Stimulated activated CD4-positive, alpha-beta T cell treated with anti-CD3 and anti-CD28 coated beads, Interleukin-12 subunit alpha, Interleukin-12 subunit beta, amount 100 ng/mL, for 24 hours (primary cell): ENCODE results near the gene FAM168A.
A peak's percentile ranks its signal among the peaks of the same experiment; 100 is the strongest.

Source experiments
- DNase-seq, 2 experiments: peaks; one replicate each; pipeline ENCODE4 v3.0.0-alpha.2; 2020; ENCODE audit warnings: low read depth in 2 of 2

FAM168A gene

GRCh38 chr11:73401217-73401923 lies 196.5 kb downstream of the FAM168A start:
- no peak for DNase-seq

DNA sequence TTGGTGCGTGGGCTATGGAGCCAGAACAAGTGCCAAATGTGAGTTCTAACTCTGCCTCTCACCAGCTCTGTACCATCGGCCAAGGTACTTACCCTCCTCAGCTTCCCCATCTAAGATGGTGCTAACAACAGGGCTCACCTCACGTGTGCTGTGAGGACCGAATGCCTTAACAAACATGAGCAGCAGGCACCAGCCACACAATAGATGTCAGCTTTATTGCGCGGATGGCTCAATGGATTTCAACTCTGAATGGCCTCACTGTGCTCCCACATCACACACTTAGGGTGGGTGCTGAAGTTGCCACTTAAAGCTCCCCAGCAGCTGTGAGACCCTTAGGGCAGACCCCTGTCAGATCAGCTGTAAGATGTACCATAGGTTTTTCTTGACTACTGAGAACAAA lies 197.6 kb downstream of the FAM168A start:
- no peak for DNase-seq

DNA sequence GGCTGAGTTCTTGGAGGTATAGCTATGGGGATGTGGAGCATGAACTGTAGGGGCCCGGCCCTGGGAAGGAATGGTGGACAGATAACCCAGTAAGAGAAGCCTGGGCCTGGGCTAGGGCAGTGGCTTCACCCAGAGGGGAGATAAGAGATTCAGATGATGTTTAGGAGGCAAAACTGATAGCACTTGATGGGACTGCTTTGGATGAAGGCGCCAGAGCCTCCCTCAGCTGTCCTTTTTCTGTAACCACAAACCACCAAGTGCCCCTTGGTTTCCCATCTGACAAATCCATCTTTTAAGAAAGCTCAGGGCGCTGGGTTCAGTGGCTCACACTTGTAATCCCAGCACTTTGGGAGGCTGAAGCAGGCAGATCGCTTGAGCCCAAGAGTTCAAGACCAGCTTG lies 198.3 kb downstream of the FAM168A start:
- no peak for DNase-seq

- no peak for DNase-seq
Measured at GRCh38 chr11:73399159-73399590, 198.7 kb downstream of the FAM168A start.

- no peak for DNase-seq
Measured at GRCh38 chr11:73398721-73399120, 199.2 kb downstream of the FAM168A start.

GRCh38 chr11:73398132-73398526 lies 199.8 kb downstream of the FAM168A start:
- DNase-seq = no peak

DNA sequence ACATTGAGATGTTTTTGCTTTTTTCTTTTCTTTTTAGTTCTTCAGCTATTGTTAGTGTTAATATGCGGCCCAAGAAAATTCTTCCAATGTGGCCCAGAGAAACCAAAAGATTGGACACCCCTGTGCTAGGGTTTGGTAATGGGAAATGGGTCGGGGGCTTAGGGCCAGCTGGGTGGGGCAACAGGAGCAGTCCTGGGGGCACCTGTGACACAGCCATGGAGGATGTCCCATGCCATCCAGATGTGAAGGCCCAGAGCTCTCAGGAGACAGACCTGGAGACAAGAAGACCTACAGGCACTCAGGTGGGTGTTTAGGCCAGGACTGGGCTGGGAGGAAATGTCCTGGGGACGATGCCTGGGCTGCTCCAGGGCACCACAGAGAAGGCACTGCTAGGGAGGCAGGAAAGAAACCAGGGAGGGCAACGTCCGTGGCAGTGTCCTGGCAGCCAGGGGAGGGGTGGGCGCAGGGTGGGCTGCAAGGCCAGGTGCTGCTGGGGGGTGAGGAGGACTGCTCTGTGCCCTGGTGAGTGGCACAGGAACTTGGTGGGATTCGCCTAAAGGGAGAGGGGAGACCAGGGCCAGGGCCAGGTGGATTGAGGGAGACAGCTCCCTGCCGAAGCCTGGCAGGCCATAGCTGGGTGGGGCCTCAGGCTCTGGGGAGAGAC lies 200.3 kb downstream of the FAM168A start:
- no peak for DNase-seq

DNA sequence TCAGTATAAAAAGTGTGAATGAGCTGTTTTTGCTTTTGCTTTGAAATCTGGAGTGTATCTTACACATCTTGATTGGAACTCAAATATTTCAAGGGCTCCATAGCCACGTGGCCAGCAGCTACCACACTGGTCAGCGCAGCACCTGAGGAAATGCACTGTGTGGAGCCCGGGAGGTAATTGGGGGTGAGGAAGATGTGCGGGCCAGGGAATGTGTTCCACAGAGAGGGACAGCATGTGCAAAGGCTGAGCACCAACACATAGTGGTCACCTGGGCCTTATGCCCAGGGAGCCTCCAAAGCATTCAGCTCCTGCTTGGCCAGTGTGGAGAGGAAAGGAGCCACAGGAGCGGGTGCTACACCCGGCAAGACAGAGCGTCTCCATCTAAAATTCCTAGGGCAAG lies 200.9 kb downstream of the FAM168A start:
- no peak for DNase-seq

- DNase-seq = no peak
Measured at GRCh38 chr11:73396251-73396930, 201.5 kb downstream of the FAM168A start.

DNA sequence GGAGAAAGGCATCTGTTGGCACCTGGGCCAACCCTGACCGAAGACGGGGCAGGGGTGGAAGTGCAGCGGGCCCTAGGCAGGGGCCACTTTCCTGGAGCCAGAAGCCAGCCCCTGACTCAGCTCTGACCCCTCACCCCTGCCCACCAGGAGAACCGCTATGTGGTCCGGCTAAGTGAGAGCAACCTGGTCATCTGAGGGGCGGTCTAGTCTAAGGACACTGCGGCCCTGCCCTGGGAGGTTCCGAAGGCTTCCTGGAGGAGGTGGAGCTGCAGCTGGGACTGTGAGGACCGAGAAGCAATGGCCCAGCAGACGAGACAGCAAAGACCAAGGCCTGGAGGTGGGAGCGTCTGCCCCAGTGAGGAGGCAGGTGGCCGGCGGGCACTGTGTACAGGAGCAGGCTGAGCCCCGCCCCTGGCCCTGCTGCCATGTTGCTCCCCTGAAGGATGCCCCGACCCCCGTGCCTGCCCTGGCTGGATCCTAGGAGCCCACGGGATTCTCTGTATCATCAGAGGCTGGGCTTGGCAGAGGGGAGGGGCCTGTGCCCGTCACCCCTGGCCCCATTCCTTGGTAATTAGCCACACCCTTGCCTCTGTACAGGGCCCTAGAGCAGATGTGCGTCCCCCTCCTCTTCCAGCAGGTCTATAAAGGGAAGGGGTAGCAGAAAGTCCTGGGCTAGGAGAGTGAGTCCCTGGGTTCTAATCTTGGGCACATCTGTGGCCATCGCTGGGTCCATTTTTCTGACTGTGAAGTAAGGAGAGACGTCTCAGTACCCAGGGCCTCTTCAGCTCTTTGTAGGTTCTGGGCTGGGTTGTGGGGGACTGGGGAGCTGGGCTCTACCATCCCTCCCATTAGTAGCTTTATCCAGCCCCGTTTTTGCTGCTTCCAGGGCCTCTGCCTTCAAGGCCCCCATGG lies 202.4 kb downstream of the FAM168A start:
- no peak for DNase-seq

GRCh38 chr11:73394416-73395296 lies 203.3 kb downstream of the FAM168A start:
- no peak for DNase-seq

GRCh38 chr11:73393479-73394415 lies 204.2 kb downstream of the FAM168A start:
- peak; percentile 19 to 55 for DNase-seq

DNA sequence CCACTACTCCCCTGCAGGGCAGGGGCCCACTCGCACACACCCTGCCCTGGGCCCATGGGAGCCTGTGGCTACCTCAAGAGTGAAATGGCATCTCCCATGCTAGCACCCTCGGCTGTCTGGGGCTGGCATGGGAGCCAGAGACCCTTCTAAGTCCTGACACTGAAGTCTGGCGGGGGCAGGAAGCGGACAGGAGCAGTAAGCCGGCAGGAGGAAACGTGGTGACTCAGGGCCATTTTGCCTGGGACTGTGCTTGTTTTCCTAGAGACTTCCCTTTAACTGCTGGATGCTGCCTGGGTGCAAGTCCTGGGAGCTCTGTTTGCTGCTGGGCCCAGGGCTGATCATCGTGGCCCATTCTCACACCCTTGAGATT lies 204.9 kb downstream of the FAM168A start:
- DNase-seq = no peak

DNA sequence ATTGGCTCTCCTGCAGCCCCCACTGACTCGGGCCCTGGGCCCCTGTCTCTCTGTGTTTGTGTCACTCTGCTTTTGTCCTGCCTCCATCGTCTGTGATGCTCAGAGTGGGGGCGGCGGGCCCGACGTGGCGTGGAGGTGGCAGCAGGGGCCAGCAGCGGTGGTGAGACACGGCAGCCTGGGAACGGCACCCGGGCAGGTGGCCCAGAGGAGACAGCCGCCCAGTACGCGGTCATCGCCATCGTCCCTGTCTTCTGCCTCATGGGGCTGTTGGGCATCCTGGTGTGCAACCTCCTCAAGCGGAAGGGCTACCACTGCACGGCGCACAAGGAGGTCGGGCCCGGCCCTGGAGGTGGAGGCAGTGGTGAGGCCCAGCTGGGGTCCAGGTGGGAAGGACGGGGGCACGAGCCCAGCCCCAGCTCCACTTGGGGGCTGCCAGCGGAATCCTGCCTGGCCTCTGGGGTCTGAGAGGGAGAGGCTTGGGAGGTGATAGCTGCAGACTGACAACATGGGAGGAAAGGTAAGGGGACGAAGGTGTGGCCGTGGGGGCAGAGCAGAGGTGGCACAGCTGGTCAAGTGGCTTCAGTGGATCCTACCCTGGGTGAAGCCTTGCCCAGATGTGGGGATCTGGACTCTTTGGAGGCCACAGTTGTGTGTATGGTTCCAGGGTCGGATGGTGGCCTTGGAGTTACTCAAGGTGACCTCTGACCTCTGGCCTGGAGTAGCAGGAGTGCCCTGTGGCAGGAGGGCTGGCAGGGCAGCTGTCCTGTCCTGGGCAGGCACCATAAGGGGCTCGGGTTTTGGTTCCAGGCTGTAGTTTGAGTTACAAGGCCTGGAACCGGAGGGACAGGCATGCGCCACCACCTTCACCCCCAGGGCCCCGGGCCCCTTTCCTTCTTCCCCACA lies 205.6 kb downstream of the FAM168A start:
- no peak for DNase-seq

GRCh38 chr11:73391665-73392064 lies 206.2 kb downstream of the FAM168A start:
- no peak for DNase-seq

- no peak for DNase-seq
Measured at GRCh38 chr11:73390601-73391565, 207.0 kb downstream of the FAM168A start.

DNA sequence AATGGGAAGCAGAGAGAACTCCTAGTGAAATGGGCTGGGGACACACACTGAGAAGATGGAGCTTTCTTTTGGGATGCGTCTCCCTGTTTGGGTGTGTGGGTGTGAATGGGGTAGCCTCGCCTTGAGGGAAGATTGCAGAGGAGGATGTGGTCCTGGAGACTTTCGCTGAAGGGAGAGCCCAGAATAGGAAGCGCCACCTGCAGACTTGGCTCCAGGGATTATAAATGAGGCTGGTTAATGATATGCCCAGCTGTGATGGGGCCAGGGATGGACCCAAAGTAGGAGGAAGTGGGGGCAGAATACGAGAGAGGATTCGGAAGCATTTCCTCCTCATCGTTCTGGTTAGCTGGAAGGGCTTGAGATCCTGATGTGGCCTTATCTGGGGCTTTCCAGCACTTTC lies 208.0 kb downstream of the FAM168A start:
- no peak for DNase-seq

DNA sequence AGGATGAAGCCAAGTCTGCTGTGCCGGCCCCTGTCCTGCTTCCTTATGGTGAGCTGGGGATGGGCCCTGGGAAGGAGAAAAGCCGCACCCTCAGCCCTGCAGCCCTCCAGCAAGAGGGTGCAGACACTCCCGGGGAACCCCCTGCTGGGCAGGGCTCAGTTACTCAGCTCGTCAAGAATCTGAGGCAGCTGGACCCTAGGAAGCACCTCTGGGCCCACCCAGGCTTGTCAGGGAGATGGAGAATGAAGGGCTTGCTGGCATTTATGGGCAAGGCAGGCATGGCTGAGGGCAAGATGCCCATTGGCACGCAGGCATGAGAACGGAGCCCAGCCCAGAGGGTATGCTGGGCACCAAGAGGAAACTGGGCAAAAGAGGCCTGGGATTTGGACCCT lies 208.8 kb downstream of the FAM168A start:
- no peak for DNase-seq
